GM19397 (cell line): ENCODE data around the gene PYROXD2.

ENCODE experiments used
- ATAC-seq: cut with Tn5 transposase; IDR thresholded peaks from one replicate; pipeline ENCODE4 v1.9.1; 2021; ENCODE audit warnings: mild to moderate bottlenecking, moderate library complexity; ENCODE audit not compliant: unreplicated experiment

Gene PYROXD2

GRCh38 chr10:98435178-98435577 lies 20.2 kb upstream of the PYROXD2 start:
- ATAC-seq, result no peak

DNA sequence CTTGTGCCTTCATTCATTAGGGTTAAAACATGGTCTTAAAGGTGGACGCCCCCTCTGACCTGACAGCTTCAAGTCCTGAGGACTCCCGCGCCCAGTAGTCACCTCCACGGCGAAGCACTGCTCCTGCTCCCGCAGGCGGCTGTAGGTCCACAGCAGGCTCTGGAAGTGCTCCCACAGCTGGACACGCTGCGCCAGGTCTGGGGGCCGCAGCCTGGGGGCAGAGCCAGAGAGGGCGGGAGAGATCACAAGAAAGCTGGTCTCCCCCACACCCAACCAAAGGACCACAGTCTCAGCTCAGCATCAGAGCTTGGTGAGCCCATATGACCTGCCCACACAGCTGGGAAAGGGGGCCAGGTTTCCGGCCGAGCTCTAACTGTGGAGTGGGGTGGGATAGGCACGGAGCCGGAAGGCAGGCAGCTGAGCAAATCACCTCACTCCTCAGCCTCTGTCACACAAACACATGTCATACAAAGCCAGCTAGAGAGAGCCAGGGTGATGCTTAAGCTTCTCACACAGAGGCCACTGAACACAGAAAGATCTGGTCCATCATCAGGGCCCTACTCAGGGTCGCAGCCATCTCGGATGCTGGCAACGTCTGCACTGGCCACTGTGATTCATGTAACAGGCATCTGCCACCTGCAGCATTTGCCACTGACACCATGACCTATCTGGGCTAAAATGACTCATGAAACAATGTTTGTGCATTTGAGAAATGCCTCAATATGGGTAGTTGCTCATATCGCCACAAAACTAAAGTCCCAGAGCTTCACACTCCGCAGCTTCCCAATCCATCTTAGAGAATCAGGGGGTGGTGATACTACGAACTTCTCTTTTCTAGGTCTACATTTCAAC lies 19.1 kb upstream of the PYROXD2 start:
- ATAC-seq, result no peak

GRCh38 chr10:98433371-98433770 lies 18.4 kb upstream of the PYROXD2 start:
- ATAC-seq, result no peak

GRCh38 chr10:98432330-98432729 lies 17.3 kb upstream of the PYROXD2 start:
- ATAC-seq, result no peak

DNA sequence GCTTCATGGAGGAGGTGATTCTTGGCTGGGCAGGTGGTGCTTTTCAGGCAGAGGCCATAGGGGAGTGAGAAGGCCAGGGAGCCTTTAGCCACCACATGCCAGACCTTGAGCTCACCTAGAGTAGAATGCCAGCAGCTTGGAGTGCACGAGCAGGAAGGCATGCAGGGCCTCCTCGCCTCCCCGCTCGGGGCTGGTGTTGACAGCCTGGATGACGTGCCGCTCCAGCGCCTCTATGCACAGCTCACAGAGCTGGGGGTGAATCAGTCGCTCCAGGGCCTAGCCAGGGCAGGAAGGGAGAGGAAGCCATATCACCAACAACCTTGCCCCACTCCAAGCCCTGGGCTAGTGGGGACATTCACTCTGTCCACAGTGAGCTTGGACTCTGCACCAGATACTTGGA lies 16.0 kb upstream of the PYROXD2 start:
- ATAC-seq, result no peak

DNA sequence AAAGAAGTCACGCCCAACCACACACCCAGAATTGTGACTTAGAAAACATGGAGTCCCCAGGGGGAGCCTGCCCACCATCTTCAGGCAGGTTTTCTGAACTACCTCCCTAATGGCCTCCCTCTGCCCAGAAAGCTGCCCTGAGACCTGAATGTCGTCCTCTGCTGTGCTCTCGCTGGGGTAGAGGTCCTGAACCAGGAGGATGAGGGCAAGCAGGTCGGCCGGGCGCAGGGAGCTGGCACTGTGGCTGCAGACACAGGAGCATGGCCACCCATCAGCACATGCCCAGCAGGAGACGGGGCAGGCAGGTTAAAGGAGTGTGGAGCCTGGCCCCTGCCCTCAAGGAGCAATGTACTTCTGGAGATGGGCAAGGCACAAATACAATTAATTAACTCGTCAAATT lies 15.4 kb upstream of the PYROXD2 start:
- ATAC-seq, result no peak

- no peak for ATAC-seq
Observed at GRCh38 chr10:98429320-98430072, 14.5 kb upstream of the PYROXD2 start.

- no peak for ATAC-seq
Observed at GRCh38 chr10:98427011-98427515, 12.1 kb upstream of the PYROXD2 start.

DNA sequence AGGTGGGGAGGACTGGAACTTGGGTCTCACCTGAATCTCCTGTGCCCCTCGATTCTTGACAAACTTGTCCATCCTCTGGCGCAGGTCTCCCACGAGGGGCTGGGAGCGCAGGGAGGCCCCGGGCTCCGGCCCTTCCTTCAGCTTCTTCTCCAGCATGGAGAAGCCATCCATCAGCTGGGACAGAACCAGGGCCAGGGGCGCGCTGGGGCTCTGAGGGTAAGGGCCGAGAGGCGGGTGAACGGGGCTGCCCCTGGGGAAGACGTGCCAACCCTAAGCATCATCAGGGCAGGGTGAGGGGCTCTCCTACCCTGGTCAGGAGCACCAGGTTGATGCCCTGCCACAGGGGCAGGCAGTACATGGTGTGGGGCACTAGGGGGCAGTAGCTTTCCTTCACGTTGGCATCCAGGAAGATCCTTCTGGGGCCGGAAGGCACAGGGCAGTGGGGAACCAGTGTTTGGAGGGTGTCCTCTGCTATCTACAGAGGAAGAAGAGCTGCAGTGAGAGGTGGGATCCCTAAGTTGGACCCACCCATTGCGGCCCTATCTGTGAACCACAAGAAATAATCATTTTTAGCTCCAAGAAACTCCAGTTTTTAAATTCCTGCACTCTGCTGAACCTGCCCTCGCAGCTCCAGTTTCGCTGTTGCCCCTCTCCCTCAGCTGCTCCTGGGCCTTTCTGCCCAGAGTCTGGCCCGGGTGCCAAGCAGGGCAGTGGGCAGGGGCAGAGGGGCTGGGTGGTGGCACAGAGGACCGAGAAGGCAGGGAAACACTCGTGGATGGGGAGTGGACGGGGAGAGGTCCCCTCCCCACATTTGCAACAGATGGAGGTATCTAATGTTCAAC lies 10.8 kb upstream of the PYROXD2 start:
- no peak for ATAC-seq

DNA sequence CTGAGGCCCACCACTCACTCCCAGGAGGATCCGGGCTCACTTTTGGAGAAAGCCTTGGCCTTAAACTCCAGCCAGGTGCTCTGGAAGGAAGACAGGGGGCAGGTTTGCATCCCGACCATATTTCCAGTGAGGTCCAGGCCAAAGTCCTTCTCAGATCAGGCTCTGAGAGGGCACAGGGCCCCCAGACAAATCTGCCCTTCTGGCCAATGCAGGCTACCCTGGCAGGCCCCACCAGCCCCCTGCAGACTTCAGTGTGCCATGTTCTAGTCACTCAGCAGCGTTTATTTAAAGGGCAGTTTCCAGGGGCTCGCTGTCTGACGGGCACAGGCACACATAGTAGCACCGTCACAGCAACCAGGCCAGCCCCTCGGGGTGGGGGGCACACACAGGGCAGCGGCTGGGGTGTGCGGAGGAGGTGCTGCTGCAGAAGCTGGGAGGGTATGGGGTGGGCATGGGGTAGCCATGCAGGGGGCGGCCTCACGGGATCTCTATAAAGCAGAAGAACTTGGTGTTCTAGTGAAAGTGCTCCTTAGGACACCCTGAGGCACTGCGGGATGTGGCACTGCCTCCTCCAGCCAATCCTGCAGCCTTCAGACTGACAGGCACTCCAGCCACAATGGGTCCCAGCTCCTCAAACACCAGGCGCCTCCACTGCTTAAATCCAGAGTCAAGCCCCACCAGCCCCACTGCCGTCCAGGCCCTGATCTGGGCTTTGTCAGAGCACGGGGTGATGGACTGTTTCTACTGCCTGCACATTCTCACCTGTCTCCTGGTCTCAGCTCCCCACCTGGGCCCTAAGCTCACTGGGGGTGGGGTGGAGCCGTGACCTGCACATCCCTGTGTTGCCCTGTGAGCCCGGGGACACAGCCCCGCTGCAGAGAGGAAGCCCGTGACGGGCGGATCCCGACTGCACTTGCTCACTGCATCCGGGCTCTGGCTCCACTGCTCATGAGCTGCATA lies 9.6 kb upstream of the PYROXD2 start:
- no peak for ATAC-seq

- no peak for ATAC-seq
Observed at GRCh38 chr10:98423691-98424120, 8.7 kb upstream of the PYROXD2 start.

DNA sequence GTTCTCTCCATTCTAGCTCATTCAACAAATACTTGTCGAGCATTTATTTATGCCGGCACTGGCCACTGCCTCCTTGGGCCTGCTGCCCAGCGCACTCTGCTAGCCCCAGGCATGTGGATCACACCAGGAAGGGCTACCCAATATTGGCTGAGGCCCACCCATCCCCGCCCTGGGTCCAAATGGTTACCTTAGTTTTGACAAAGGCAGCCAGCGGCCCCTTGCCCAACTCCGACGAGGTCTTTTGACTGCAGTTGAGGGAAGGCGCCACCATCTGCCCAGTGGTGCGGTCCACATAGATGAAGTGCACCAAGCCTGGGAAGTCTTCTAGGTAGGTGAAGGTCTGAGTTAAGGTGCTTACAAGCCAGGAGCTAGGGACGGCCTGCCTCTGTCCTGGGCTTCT lies 7.2 kb upstream of the PYROXD2 start:
- ATAC-seq, result no peak

GRCh38 chr10:98420786-98421185 lies 5.8 kb upstream of the PYROXD2 start:
- ATAC-seq, result no peak

DNA sequence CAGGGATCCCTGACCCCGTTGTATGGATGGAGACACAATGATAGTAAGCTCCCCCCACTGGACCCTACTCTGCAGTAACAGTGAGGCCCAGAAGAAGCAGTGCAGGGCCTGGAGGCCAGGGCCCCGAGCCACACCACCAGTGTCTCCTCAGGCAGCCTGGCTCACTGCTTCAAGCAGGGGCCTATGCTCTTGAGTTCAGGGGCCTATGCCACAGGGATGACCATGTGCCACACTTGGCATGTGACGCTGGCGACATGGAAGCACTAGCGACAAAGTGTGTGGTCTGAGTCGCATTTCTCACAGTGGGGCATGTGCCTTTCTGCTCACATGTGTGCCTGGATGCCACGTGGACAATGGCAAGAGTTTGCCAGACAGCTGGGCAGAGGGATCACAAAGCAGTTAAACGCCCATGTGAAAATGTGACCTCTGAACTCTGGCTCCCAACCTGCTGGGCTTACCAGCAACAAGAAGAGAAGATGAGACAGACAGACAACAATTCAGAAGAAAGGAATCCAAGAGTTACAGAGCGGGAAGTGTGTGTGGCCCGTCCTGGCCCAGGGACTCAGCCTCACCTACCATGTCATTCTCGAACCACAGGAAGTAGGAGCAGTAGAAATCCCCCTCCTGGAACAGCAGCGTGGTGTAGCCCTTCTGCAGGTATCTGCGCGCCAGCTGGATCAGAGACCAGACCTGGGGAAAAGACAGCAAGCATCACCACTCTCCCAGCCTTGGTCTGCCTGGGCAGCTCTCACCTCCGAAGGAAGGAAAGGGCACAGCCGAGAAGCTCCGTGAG lies 4.7 kb upstream of the PYROXD2 start:
- ATAC-seq, result no peak

DNA sequence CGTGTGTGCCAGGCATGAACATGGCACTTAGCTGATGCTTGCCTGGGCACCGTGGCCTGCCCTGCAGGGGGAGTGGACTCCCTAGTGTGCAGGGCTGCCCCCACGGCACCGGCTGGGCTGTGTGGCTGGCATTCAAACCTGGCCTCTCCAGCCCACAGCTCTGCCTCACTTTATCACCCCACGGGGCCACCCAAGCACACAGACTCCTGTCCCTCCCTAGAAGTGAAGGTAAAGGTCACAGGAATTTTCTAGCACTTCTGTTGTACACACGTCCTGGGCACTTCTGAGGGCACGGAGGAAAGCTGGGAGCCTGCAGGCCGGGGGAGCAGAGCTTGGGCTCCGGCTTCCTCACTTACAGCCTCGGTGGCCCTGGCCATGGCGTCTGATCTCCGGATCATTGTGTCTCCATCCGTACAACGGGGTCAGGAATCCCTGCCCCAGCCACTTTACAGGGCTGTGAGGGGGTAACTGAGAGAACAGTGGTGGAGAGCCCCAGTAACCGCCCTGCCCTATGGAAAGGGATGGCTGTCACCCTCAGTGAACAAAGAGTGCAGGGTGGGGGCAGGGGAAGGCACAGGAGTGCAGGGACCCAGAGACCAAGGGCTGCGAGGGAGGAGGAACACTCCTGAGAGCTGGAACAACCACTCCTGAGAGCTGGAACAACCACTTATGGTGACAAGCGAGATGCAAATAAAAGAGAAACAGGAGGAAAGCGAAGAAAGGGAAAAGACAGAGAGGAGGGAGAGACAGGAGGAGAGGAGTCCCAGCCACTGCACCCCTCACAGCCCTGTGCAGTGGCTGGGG lies 3.9 kb upstream of the PYROXD2 start:
- ATAC-seq, result no peak

- ATAC-seq, result no peak
Observed at GRCh38 chr10:98417973-98418664, 3.1 kb upstream of the PYROXD2 start.

DNA sequence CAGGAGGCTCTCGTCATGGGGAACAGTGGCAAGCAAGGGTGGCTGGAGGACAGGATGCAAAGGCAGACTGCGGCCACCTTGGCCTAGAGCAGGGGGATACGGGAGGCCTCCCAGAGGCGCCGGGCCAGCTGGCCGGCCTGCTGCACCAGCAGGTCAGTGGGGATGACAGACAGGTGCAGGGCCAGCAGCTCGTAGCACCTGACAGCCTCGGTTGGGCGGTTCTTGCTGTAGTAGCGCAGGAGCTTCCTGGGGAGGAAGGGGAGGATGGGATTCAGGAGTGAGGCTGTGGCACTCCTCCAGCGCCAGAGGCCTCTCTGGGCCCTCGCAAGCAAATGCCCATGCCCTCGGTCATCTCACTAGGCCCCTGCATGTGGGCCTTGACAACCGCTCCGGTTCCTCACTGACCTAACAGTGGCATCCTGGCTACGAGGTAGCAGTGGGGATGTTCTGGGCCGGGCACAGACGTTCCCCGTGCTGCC lies 2.5 kb upstream of the PYROXD2 start:
- no peak for ATAC-seq
